Aorta (tissue), 5 donors: Measurements from ENCODE around the gene PHETA1. TPM values are rescaled to one million over a fixed set of nuclear protein-coding genes. Genes with fewer than 3 reads are reported as not detected.

ENCODE experiments used
- ATAC-seq: fragments of 200-7000 bp; cut with Tn5 transposase; one replicate; pipeline ENCODE4 v1.9.1; 2022; ENCODE audit warnings: moderate library complexity; ENCODE audit not compliant: low FRiP score
- DNase-seq, 2 donors: peaks; one replicate each; pipeline ENCODE4 v3.0.0-alpha.2; 2020
- H3K27ac ChIP-seq, 2 donors: one replicate each; pipeline ENCODE4 v1.5.1; 2013; ENCODE audit warnings: low read length in 2 of 2, mild to moderate bottlenecking in 2 of 2, moderate library complexity in 2 of 2, control low read depth in 1 of 2, inconsistent platforms in 1 of 2, low read depth in 1 of 2
- H3K27me3 ChIP-seq, 2 donors: one replicate each; pipeline ENCODE4 v1.6.1; 2013; ENCODE audit warnings: control low read depth in 1 of 2, low read length in 1 of 2, mild to moderate bottlenecking in 1 of 2, moderate library complexity in 1 of 2; ENCODE audit not compliant: insufficient read depth in 2 of 2, control insufficient read depth in 1 of 2
- H3K36me3 ChIP-seq, 2 donors: one replicate each; pipeline ENCODE4 v1.6.1; 2013; ENCODE audit warnings: control low read depth in 1 of 2, low read length in 1 of 2, mild to moderate bottlenecking in 1 of 2; ENCODE audit not compliant: insufficient read depth in 2 of 2, control insufficient read depth in 1 of 2
- H3K4me1 ChIP-seq, 2 donors: one replicate each; pipeline ENCODE4 v1.6.1; 2013; ENCODE audit warnings: low read length in 2 of 2, control low read depth in 1 of 2, mild to moderate bottlenecking in 1 of 2, moderate library complexity in 1 of 2; ENCODE audit not compliant: insufficient read depth in 2 of 2, control insufficient read depth in 1 of 2
- H3K4me3 ChIP-seq, 2 donors: one replicate each; pipeline ENCODE4 v1.5.1; 2013; ENCODE audit warnings: low read length in 2 of 2, control low read depth in 1 of 2, mild to moderate bottlenecking in 1 of 2
- H3K9me3 ChIP-seq: one replicate; pipeline ENCODE4 v1.6.1; 2013; ENCODE audit warnings: mild to moderate bottlenecking, low read length; ENCODE audit not compliant: control insufficient read depth
- WGBS, 2 donors: extraction: QIAGEN DNeasy Blood & Tissue Kit; methylation state at CpG; one replicate each; pipeline ENCODE4 v1.1.7; 2013; 5-methylcytosine and 5-hydroxymethylcytosine counted together
- intact Hi-C, 2 donors: fragments of 100-400 bp; cut with DNase I; formaldehyde crosslinking; loops; one replicate each; pipeline versions ENCODE4 v1.14.2 to v1.15.0; 2022
- polyA plus RNA-seq, 2 donors: library from polyadenylated mRNA; stranded (reverse); fragments of 200-250 nt; gene quantifications; one replicate each; pipeline ENCODE4 v1.2.3, GENCODE V29; 2013
- total RNA-seq, 2 donors: library from RNA; stranded (reverse); fragmentation: NEBNext Ultra II Directional; extraction: Animal tissue kit (Norgen Biotek cat#: 25700); gene quantifications; one replicate each; pipeline ENCODE4 v1.2.1, GENCODE V29; 2021
- donor health status: healthy with polysubstance abuse.
- donor health status: Bipolar disorder and iron deficiency.
- donor health status: DM: no; HTN: no; CAD: no.
- donor health status: DM: no; HTN: no; CAD: no.
- donor health status: DM: yes; HTN: yes; CAD: no.

The PHETA1 gene
- total and polyA plus RNA-seq, 4 donors: 6.9 to 13.5 (median 11.1) TPM

DNA sequence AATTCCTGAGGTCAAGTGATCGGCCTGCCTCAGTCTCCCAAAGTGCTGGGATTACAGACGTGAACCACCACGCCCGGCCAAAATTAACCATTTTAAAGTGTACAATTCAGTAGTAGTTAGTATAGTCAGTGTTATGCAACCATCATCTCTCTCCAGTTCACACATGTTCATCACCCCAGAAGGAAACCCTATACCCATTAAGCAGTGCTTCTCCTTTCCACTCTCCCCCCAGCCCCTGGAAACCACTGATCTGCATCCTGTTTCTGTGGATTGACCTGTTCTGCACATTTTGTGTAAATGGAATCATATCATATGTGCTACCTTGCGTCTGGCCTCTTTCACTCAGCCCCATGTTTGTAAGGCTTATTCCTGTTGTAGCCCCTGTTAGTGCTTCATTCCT, 52.2 kb downstream of the PHETA1 start:
- Histone ChIP-seq H3K4me1 (no peaks in the 10 kb centered on the region), H3K27ac (no peak overlapping the region), H3K4me3 (no peak overlapping the region), H3K9me3 (no peaks in the 10 kb centered on the region), H3K27me3 (no peaks in the 10 kb centered on the region), H3K36me3 (no peaks in the 10 kb centered on the region)
- ATAC-seq (no peak), DNase-seq (no peak)
- intact Hi-C loops: loop anchor here (10.0 kb wide), 2 partner anchors 292 to 422 kb away; no protein-coding TSS in a partner anchor
- 82 to 90% methylated on average over 5 of the region's 5 CpGs for WGBS, 2 donors

DNA sequence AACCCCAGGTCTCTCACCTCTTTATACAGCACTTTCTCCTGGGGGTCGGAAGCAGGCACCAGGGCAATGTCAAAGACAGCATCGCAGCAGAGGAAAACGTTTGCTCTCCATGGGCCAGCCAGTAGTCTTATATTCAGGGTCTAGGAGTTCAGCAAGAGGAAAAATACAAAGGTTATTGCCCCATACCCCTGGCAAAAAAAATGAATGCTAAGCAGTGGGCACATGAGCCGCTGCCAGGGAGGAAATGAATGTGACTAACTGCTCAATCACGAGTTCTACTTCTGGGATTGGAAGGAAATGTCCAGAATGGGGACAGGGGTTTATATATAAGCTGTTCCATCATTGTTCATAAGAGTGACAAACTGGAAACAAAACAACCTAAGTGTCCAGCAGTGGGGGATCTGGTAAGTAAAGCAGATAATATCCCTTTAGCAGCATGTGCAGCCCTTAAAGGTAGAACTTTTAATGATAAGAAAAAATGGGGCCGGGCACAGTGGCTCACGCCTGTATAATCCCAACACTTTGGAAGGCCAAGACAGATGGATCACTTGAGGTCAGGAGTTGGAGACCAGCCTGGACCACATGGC, 53.8 kb downstream of the PHETA1 start:
- no peak for DNase-seq
- no peak overlapping the region for H3K27ac ChIP-seq
- H3K4me3 ChIP-seq: no peak overlapping the region
- no peaks in the 10 kb centered on the region for H3K27me3 ChIP-seq
- H3K9me3 ChIP-seq: no peaks in the 10 kb centered on the region
- H3K4me1 ChIP-seq: no peaks in the 10 kb centered on the region
- ATAC-seq: no peak
- WGBS, 2 donors: 71 to 75% methylated on average over 7 of the region's 7 CpGs
- H3K36me3 ChIP-seq: no peaks in the 10 kb centered on the region
- intact Hi-C loops: loop anchor here (5.0 to 10.0 kb wide), 3 partner anchors 290 to 420 kb away; no protein-coding TSS in a partner anchor

DNA sequence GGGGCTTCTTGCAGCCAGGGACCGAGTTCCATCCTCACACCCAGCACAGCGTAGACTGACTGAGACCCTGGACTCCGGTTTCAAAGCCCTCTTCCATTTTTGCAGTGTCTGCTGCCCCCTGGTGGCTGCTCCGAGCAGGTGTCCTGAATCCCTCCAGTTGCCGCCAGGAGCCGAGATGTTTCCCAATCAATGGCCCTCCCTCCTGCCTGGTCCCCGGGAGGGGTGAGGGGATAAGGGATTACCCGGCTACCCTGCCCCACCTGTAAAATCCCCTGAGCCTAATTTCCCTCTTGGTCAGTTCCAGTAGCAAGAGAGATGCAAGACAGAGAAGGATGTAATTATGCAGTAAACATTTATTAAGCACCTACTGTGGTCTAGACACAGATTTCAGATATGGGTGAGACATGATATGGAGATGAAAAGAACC, 55.0 kb downstream of the PHETA1 start:
- no peaks in the 10 kb centered on the region for H3K9me3 ChIP-seq
- peak; percentile 83 to 91 for DNase-seq
- 1% methylated on average over 8 of the region's 8 CpGs for WGBS, 2 donors
- H3K4me1 ChIP-seq: no peaks in the 10 kb centered on the region
- H3K4me3 ChIP-seq: no peak overlapping the region
- intact Hi-C loops: loop anchor here (2.0 to 10.0 kb wide), 4 partner anchors 289 to 419 kb away; no protein-coding TSS in a partner anchor
- H3K36me3 ChIP-seq: no peaks in the 10 kb centered on the region
- H3K27ac ChIP-seq: no peak overlapping the region
- no peaks in the 10 kb centered on the region for H3K27me3 ChIP-seq
- ATAC-seq: peak; percentile 72

DNA sequence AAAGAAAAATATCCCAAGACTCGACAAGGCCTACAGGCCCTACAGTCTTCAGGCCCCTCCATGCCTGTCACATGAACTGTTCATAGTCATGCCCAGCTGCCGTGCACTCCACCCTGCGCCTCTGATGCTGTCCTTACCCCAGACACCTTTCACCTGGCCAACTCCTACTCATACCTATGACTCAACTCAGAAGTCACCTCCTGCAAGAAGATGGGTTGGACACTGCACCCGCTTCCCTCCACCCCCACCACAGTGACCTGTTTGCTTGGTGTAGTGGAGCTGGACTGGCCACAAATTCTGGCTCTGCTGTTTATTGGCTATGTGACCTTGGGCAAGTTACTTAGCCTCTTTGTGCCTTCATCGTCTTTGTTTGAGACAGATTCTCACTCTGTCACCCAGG, 56.2 kb downstream of the PHETA1 start:
- no peak for DNase-seq
- H3K27me3 ChIP-seq: no peaks in the 10 kb centered on the region
- ATAC-seq: no peak
- WGBS, 2 donors: 71 to 88% methylated on average over 5 of the region's 5 CpGs
- no peaks in the 10 kb centered on the region for H3K4me1 ChIP-seq
- no peaks in the 10 kb centered on the region for H3K36me3 ChIP-seq
- H3K4me3 ChIP-seq: no peak overlapping the region
- H3K27ac ChIP-seq: no peak overlapping the region
- intact Hi-C loops: loop anchor here (2.0 to 10.0 kb wide), 4 partner anchors 288 to 418 kb away; no protein-coding TSS in a partner anchor
- no peaks in the 10 kb centered on the region for H3K9me3 ChIP-seq

DNA sequence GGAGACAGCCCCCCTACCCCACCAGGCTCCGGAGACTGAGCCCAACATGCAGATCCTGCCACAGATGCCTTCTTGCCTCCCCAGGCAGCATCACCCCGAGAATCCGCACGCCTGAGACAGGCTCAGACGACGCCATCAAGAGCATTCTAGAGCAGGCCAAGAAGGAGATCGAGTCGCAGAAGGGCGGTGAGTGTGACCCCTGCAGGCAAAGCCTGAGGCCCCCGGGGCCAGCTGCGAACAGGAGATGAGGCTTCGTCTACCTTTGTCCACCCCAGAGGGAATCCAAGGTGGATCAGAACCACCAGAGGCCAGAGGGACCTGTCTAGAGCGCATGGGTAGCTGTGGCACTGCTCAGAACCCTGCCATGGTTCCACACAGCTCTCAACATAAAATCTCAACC, 56.9 kb downstream of the PHETA1 start:
- no peak overlapping the region for H3K27ac ChIP-seq
- no peaks in the 10 kb centered on the region for H3K36me3 ChIP-seq
- H3K4me3 ChIP-seq: no peak overlapping the region
- H3K9me3 ChIP-seq: no peaks in the 10 kb centered on the region
- ATAC-seq: no peak
- no peak for DNase-seq
- no peaks in the 10 kb centered on the region for H3K27me3 ChIP-seq
- intact Hi-C loops: loop anchor here (2.0 to 10.0 kb wide), 4 partner anchors 287 to 417 kb away; no protein-coding TSS in a partner anchor
- no peaks in the 10 kb centered on the region for H3K4me1 ChIP-seq
- 90% methylated on average over 13 of the region's 13 CpGs for WGBS, 2 donors

DNA sequence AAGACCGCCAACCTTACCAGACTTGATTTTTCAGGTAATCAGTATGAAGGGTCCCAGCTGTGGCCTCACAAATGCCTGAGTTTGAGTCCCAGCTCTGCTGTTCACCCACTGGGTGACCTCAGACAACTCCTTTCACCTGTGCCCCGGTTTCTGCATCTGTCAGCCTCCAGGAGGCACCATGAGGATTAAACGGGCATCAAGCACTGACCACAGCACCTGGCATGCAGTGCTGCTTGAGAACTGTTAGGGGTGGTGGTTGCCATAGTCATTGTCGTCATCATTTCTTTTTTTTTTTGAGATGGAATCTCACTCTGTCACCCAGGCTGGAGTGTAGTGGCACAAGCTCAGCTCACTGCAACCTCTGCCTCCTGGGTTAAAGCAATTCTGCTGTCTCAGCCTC, 57.9 kb downstream of the PHETA1 start:
- Histone ChIP-seq H3K27ac (no peak overlapping the region), H3K36me3 (no peaks in the 10 kb centered on the region), H3K4me3 (no peak overlapping the region), H3K4me1 (no peaks in the 10 kb centered on the region), H3K9me3 (peaks cover 4% of the 10 kb centered on the region), H3K27me3 (no peaks in the 10 kb centered on the region)
- intact Hi-C loops: loop anchor here (5.0 to 10.0 kb wide), 3 partner anchors 286 to 416 kb away; no protein-coding TSS in a partner anchor
- 73 to 79% methylated on average over 4 of the region's 4 CpGs for WGBS, 2 donors
- DNase-seq: no peak
- ATAC-seq: no peak

Other genes with a start within 250 kb of the PHETA1 start
- 10 to 100 TPM; 34.4 to 45.5 TPM for gene SH2B3, start 36.8 kb upstream of the PHETA1 start, total RNA-seq
- gene SH2B3, start 36.8 kb upstream of the PHETA1 start, polyA plus RNA-seq: 10 to 100 TPM; 11.4 to 12.6 TPM
- gene ATXN2, start 230.2 kb upstream of the PHETA1 start, total RNA-seq: 10 to 100 TPM; 69.4 to 97.5 TPM
- gene ATXN2, start 230.2 kb upstream of the PHETA1 start, polyA plus RNA-seq: 10 to 100 TPM; 23.8 to 29.3 TPM